Thyroid gland (tissue), 4 donors: ENCODE measurements around the gene CBFA2T2.

Source experiments
- POLR2A ChIP-seq, 2 donors: fragments of 450-650 bp; IDR thresholded peaks; one replicate each; pipeline ENCODE4 v1.6.1; 2017; ENCODE audit warnings: antibody characterized with exemption in 2 of 2, mild to moderate bottlenecking in 2 of 2, moderate library complexity in 1 of 2
- TF ChIP-seq, protein P1 (sequence below), 6 experiments: fragments of 200-600 bp in 3 of 6; fragments of 450-650 bp in 3 of 6; sonication (generic) in 3 of 6; IDR thresholded peaks; one replicate each; pipeline ENCODE4 v1.5.1; 2016 to 2019; ENCODE audit warnings: antibody characterized with exemption in 6 of 6, mild to moderate bottlenecking in 2 of 6, inconsistent platforms in 1 of 6, moderate library complexity in 1 of 6

DNA sequence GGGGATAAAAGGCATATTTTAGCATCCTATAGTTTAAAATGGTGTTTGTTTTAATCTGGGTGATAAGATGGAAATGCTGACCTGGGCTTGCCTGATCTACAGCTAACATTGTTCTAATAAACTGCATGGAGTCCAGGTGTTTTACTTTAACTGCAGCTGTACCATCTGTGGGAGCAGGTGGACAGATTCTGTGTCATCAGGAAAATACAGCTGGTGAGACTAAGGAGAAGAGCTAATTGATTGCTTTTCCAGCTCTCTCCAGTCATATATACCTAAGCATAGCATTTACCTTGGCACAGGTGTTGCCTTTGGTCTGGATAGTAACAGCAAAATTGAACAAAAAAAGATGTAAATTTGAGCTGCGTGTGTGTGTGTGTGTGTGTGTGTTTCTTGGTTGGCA, 31.6 kb downstream of the CBFA2T2 start:
- TF ChIP-seq, protein P1, sequence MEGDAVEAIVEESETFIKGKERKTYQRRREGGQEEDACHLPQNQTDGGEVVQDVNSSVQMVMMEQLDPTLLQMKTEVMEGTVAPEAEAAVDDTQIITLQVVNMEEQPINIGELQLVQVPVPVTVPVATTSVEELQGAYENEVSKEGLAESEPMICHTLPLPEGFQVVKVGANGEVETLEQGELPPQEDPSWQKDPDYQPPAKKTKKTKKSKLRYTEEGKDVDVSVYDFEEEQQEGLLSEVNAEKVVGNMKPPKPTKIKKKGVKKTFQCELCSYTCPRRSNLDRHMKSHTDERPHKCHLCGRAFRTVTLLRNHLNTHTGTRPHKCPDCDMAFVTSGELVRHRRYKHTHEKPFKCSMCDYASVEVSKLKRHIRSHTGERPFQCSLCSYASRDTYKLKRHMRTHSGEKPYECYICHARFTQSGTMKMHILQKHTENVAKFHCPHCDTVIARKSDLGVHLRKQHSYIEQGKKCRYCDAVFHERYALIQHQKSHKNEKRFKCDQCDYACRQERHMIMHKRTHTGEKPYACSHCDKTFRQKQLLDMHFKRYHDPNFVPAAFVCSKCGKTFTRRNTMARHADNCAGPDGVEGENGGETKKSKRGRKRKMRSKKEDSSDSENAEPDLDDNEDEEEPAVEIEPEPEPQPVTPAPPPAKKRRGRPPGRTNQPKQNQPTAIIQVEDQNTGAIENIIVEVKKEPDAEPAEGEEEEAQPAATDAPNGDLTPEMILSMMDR (IDR thresholded peaks at IDR 0.05), result no peak
- TF ChIP-seq POLR2A (IDR thresholded peaks at IDR 0.05), result no peak
